Stimulated activated CD4-positive, alpha-beta T cell treated with anti-CD3 and anti-CD28 coated beads, Interleukin-1b, Interleukin-23, amount 100 ng/mL, for 4 hours (primary cell): ENCODE results near the gene AK4.

ENCODE experiments used
- DNase-seq, 2 donors: peaks; one replicate each; pipeline ENCODE4 v3.0.0-alpha.2; 2020; ENCODE audit warnings: low read depth in 2 of 2

AK4 gene

GRCh38 chr1:65277605-65278347 is 129.8 kb downstream of the AK4 start:
- no peak for DNase-seq

- DNase-seq = no peak
Observed at GRCh38 chr1:65278376-65279069, 130.5 kb downstream of the AK4 start.

- no peak for DNase-seq
Observed at GRCh38 chr1:65279070-65279779, 131.2 kb downstream of the AK4 start.
